ENCODE data around the gene ZNF45. TPM values are rescaled to one million over a fixed set of nuclear protein-coding genes. Genes with fewer than 3 reads are reported as not detected.

Gene ZNF45
- total RNA-seq, 1 donor from 2014 or later: 6.5 TPM

GRCh38 chr19:43906774-43907173 lies 28.3 kb downstream of the ZNF45 start:
- Histone ChIP-seq H3K27me3 (no peaks in the 10 kb centered on the region), H3K9me3 (peaks cover 53 to 97% of the 10 kb centered on the region in 2 donors)
- no peak for DNase-seq (ENCODE audit: low spot score in 2 of 2)

GRCh38 chr19:43905897-43906296 lies 29.2 kb downstream of the ZNF45 start:
- no peak for DNase-seq (ENCODE audit: low spot score in 2 of 2)
- no peaks in the 10 kb centered on the region for H3K36me3 ChIP-seq
- H3K4me1 ChIP-seq: no peaks in the 10 kb centered on the region
- intact Hi-C loops (cut with DNase I): no loop called here
- H3K9me3 ChIP-seq: peaks cover 53 to 96% of the 10 kb centered on the region in 2 donors
- no peaks in the 10 kb centered on the region for H3K27me3 ChIP-seq
- H3K4me3 ChIP-seq: no peak overlapping the region
- no peak overlapping the region for H3K27ac ChIP-seq
- no peak for TF ChIP-seq CTCF (IDR thresholded peaks at IDR 0.05)

More at GRCh38 chr19:43906774-43907173, 28.3 kb downstream of the ZNF45 start:
- Histone ChIP-seq H3K27ac (no peak overlapping the region), H3K4me3 (no peak overlapping the region), H3K4me1 (no peaks in the 10 kb centered on the region), H3K36me3 (no peaks in the 10 kb centered on the region)
- TF ChIP-seq CTCF (IDR thresholded peaks at IDR 0.05): no peak
- intact Hi-C loops (cut with DNase I): no loop called here

GRCh38 chr19:43902399-43902798 lies 32.7 kb downstream of the ZNF45 start:
- Histone ChIP-seq H3K9me3 (peaks cover 40 to 94% of the 10 kb centered on the region in 2 donors), H3K4me1 (no peaks in the 10 kb centered on the region), H3K36me3 (no peaks in the 10 kb centered on the region), H3K27me3 (no peaks in the 10 kb centered on the region), H3K4me3 (peak overlapping the region in 1 of 2 donors; percentile 60), H3K27ac (no peak overlapping the region)
- TF ChIP-seq CTCF (IDR thresholded peaks at IDR 0.05): no peak
- no peak for DNase-seq (ENCODE audit: low spot score in 2 of 2)
- intact Hi-C loops (cut with DNase I): no loop called here

- DNase-seq (ENCODE audit: low spot score in 2 of 2): peak; percentile 8 to 68
- no peak for TF ChIP-seq CTCF (IDR thresholded peaks at IDR 0.05)
- Histone ChIP-seq H3K4me3 (peak overlapping the region; percentile 42 to 60), H3K4me1 (no peaks in the 10 kb centered on the region), H3K36me3 (no peaks in the 10 kb centered on the region), H3K27ac (no peak overlapping the region), H3K27me3 (no peaks in the 10 kb centered on the region), H3K9me3 (peaks cover 39 to 91% of the 10 kb centered on the region in 2 donors)
- intact Hi-C loops (cut with DNase I): no loop called here
Measured at GRCh38 chr19:43901395-43902390, 33.4 kb downstream of the ZNF45 start.

- Histone ChIP-seq H3K9me3 (peaks cover 33 to 90% of the 10 kb centered on the region in 2 donors), H3K36me3 (no peaks in the 10 kb centered on the region), H3K4me3 (no peak overlapping the region), H3K27me3 (no peaks in the 10 kb centered on the region), H3K27ac (no peak overlapping the region), H3K4me1 (no peaks in the 10 kb centered on the region)
- no peak for TF ChIP-seq CTCF (IDR thresholded peaks at IDR 0.05)
- intact Hi-C loops (cut with DNase I): no loop called here
- no peak for DNase-seq (ENCODE audit: low spot score in 2 of 2)
Measured at GRCh38 chr19:43895727-43896308, 39.3 kb downstream of the ZNF45 start.
